A673 (cell line): ENCODE results near the gene UBTD1.

ENCODE experiments used
- CTCF ChIP-seq: fragments of 300-800, 200-600 bp; sonication (generic); conservative IDR thresholded peaks from 2 replicates; pipeline ENCODE4 v1.5.1; 2017; ENCODE audit warnings: low read depth, mild to moderate bottlenecking, antibody characterized with exemption, low read length, moderate library complexity, mixed read lengths
- EZH2 ChIP-seq: fragments of 200-600 bp; sonication (generic); IDR thresholded peaks from 2 replicates; pipeline ENCODE4 v1.6.1; 2017; ENCODE audit warnings: borderline replicate concordance, low read depth, mild to moderate bottlenecking, mixed read lengths, antibody characterized with exemption, low read length; ENCODE audit not compliant: poor library complexity, severe bottlenecking

- peak; percentile 96 for TF ChIP-seq CTCF
- TF ChIP-seq EZH2: no peak
Observed at GRCh38 chr10:97572214-97572989, 73.7 kb downstream of the UBTD1 start, which contains the start of gene ANKRD2.
